Liver (tissue), 9 donors: ENCODE data around the gene ATP6V1G2. TPM values are rescaled to one million over a fixed set of nuclear protein-coding genes. Genes with fewer than 3 reads are reported as not detected.

Experiments
- DNase-seq: peaks from one replicate; pipeline ENCODE4 v3.0.0-alpha.2; 2017; ENCODE audit warnings: low spot score
- H3K27ac ChIP-seq, 2 donors: one replicate each; pipeline ENCODE4 v1.7.0; 2013; ENCODE audit warnings: inconsistent platforms in 2 of 2, low read length in 2 of 2, control low read depth in 1 of 2, low read depth in 1 of 2, mild to moderate bottlenecking in 1 of 2
- H3K27me3 ChIP-seq, 4 donors: one replicate each; pipeline versions ENCODE4 v1.6.1 to v1.7.0; 2013; ENCODE audit warnings: low read length in 3 of 4, inconsistent platforms in 1 of 4, mild to moderate bottlenecking in 1 of 4, moderate library complexity in 1 of 4; ENCODE audit not compliant: control insufficient read depth in 4 of 4, insufficient read depth in 4 of 4
- H3K36me3 ChIP-seq, 4 donors: one replicate each; pipeline versions ENCODE4 v1.6.1 to v1.7.0; 2013; ENCODE audit warnings: low read length in 3 of 4, mild to moderate bottlenecking in 3 of 4, low read depth in 1 of 4, moderate library complexity in 1 of 4; ENCODE audit not compliant: control insufficient read depth in 4 of 4, insufficient read depth in 3 of 4
- H3K4me1 ChIP-seq, 4 donors: one replicate each; pipeline versions ENCODE4 v1.6.1 to v1.7.0; 2013; ENCODE audit warnings: low read length in 3 of 4, mild to moderate bottlenecking in 3 of 4, moderate library complexity in 1 of 4; ENCODE audit not compliant: control insufficient read depth in 4 of 4, insufficient read depth in 4 of 4
- H3K4me3 ChIP-seq, 3 donors: one replicate each; pipeline versions ENCODE4 v1.6.1 to v1.7.0; 2013; ENCODE audit warnings: low read length in 3 of 3, control low read depth in 1 of 3, low read depth in 1 of 3, mild to moderate bottlenecking in 1 of 3
- H3K9ac ChIP-seq, 2 donors: one replicate each; pipeline ENCODE4 v1.7.0; 2013; ENCODE audit warnings: low read length in 2 of 2, mild to moderate bottlenecking in 2 of 2, moderate library complexity in 2 of 2, control low read depth in 1 of 2, low read depth in 1 of 2
- H3K9me3 ChIP-seq, 4 donors: one replicate each; pipeline versions ENCODE4 v1.6.1 to v1.7.0; 2013; ENCODE audit warnings: low read length in 3 of 4; ENCODE audit not compliant: control insufficient read depth in 4 of 4
- EGR1 ChIP-seq, 2 donors: IDR thresholded peaks; 2 replicates each; pipeline ENCODE4 v1.6.1; 2016 to 2018; ENCODE audit warnings: antibody characterized with exemption in 2 of 2, low read depth in 2 of 2
- FOXA1 ChIP-seq: IDR thresholded peaks from 2 replicates; pipeline ENCODE4 v1.6.1; 2016; ENCODE audit warnings: antibody characterized with exemption
- FOXA2 ChIP-seq: IDR thresholded peaks from 2 replicates; pipeline ENCODE4 v1.6.1; 2016; ENCODE audit warnings: antibody characterized with exemption
- GABPA ChIP-seq, 2 donors: IDR thresholded peaks in 1 of 2; conservative IDR thresholded peaks in 1 of 2; 2 replicates each; pipeline ENCODE4 v1.6.1; 2016; ENCODE audit warnings: antibody characterized with exemption in 2 of 2, mild to moderate bottlenecking in 1 of 2, moderate library complexity in 1 of 2
- HNF4A ChIP-seq, 2 donors: conservative IDR thresholded peaks; 2 replicates each; pipeline ENCODE4 v1.6.1; 2016; ENCODE audit warnings: antibody characterized with exemption in 2 of 2, mild to moderate bottlenecking in 2 of 2
- NR2F2 ChIP-seq: IDR thresholded peaks from 2 replicates; pipeline ENCODE4 v1.6.1; 2016; ENCODE audit warnings: antibody characterized with exemption
- RAD21 ChIP-seq, 2 donors: IDR thresholded peaks; 2 replicates each; pipeline ENCODE4 v1.6.1; 2016; ENCODE audit warnings: antibody characterized with exemption in 2 of 2, mild to moderate bottlenecking in 2 of 2
- RXRA ChIP-seq, 2 donors: IDR thresholded peaks; 2 replicates each; pipeline ENCODE4 v1.6.1; 2017 to 2018; ENCODE audit warnings: antibody characterized with exemption in 2 of 2, mild to moderate bottlenecking in 1 of 2
- TAF1 ChIP-seq: conservative IDR thresholded peaks from 2 replicates; pipeline ENCODE4 v1.6.1; 2016; ENCODE audit warnings: antibody characterized with exemption, mild to moderate bottlenecking
- YY1 ChIP-seq: IDR thresholded peaks from 2 replicates; pipeline ENCODE4 v1.6.1; 2016; ENCODE audit warnings: antibody characterized with exemption, mild to moderate bottlenecking
- WGBS: extraction: QIAGEN DNeasy Blood & Tissue Kit; methylation state at CpG from one replicate; pipeline ENCODE4 v1.1.7; 2013; 5-methylcytosine and 5-hydroxymethylcytosine counted together
- polyA plus RNA-seq, 2 donors: library from polyadenylated mRNA; stranded (reverse) in 1 of 2; unstranded in 1 of 2; fragments of 200-250 nt in 1 of 2; fragments of >200 nt in 1 of 2; fragmentation: Nextera tagmentation in 1 of 2; extraction: Ambion mirVana in 1 of 2; gene quantifications; one replicate each; pipeline versions ENCODE4 v1.2.1 to v1.2.3, GENCODE V29; 2013 to 2015
- total RNA-seq, 2 donors: library from RNA; depleted of rRNA; stranded (reverse); fragments of >200 nt; gene quantifications; one replicate each; pipeline ENCODE4 v1.2.3, GENCODE V29; 2014
- TF ChIP-seq, protein P1 (sequence below): IDR thresholded peaks from 2 replicates; pipeline ENCODE4 v1.6.1; 2016; ENCODE audit warnings: antibody characterized with exemption
- TF ChIP-seq, protein P2 (sequence below): IDR thresholded peaks from 2 replicates; pipeline ENCODE4 v1.6.1; 2016; ENCODE audit warnings: antibody characterized with exemption
- TF ChIP-seq, protein P3 (sequence below): fragments of 150-350 bp; IDR thresholded peaks from 2 replicates; pipeline ENCODE4 v1.5.1; 2017; ENCODE audit warnings: improper control_type of control experiment, low read depth, low read length; ENCODE audit not compliant: missing input control
- TF ChIP-seq, protein P4 (sequence below): IDR thresholded peaks from 2 replicates; pipeline ENCODE4 v1.6.1; 2016; ENCODE audit warnings: antibody characterized with exemption, mild to moderate bottlenecking
- TF ChIP-seq, protein P5 (sequence below): IDR thresholded peaks from 2 replicates; pipeline ENCODE4 v1.6.1; 2016; ENCODE audit warnings: antibody characterized with exemption
- donor health status: healthy.
- donor health status: healthy.
- donor health status: healthy.
- donor health status: healthy.
- donor health status: healthy.

ATP6V1G2 gene
- total and polyA plus RNA-seq, 4 donors, result 0.14 to 0.36 (median 0.26) TPM

DNA sequence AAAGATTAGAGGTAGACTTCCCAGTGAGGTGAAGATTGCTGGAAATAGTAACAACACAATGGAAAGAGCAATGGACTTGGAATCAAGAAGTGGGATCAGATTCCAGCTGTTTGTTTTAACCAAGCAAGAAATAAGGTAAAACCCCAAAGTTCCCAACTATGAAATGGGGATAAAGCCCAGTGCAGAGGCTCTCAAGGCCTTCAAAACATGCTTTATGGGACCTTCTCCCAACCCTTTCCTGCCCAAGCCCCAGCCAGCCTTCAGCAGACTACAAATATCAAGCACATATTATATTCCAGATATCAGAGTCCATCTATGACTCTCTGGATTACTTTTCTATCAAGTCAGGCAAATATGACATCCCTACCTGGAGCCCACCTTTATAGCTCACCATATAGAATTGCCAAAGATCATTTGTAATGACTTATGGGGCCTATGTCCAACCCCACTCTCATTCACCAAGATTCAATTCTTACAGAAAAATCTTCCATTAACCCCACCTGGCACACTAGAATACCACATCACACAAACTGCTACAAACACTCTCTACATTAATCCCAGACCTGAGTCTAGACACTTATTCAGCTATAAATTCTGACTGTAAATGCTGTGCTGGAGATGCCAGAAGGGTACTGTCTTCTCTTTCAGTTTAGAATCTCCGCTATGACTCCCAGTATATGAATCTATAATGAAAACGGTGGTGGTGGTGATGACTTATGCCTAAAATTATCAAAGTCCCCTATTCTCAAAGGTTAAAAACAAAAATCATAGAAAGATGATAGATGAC lies 10.7 kb downstream of the ATP6V1G2 start:
- no peaks in the 10 kb centered on the region for H3K9me3 ChIP-seq
- 71% methylated on average over 2 of the region's 2 CpGs for WGBS
- H3K4me1 ChIP-seq, result peaks cover 5 to 23% (median 21%) of the 10 kb centered on the region in 4 donors

DNA sequence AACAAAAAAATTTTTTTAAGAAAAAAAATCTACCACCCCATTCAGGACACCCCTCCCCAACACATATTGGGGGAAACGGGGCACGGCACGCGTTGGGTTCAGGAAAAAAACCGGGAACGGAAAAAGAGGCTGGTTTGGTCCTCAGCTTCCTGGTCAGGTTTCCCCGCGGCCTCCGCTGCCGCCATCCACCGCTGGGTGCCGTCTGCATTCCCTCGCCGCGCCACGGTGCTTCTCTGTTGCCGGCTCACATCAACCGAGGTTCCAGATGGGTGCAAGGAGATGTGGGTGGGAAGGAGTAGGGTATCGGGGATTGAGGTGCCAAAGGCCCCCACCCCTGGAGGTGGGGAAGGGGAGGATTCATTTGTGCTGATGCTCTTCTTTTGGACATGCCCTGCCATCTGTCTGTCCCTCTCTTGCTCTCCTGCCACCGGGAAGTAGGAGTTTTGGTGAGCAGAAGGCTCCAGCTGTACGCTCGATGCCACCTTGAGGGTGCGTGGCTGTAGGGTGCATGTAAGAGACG lies 11.8 kb downstream of the ATP6V1G2 start:
- no peak for DNase-seq
- TF ChIP-seq, protein P1, sequence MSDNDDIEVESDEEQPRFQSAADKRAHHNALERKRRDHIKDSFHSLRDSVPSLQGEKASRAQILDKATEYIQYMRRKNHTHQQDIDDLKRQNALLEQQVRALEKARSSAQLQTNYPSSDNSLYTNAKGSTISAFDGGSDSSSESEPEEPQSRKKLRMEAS, result no peak
- TF ChIP-seq, protein P2, sequence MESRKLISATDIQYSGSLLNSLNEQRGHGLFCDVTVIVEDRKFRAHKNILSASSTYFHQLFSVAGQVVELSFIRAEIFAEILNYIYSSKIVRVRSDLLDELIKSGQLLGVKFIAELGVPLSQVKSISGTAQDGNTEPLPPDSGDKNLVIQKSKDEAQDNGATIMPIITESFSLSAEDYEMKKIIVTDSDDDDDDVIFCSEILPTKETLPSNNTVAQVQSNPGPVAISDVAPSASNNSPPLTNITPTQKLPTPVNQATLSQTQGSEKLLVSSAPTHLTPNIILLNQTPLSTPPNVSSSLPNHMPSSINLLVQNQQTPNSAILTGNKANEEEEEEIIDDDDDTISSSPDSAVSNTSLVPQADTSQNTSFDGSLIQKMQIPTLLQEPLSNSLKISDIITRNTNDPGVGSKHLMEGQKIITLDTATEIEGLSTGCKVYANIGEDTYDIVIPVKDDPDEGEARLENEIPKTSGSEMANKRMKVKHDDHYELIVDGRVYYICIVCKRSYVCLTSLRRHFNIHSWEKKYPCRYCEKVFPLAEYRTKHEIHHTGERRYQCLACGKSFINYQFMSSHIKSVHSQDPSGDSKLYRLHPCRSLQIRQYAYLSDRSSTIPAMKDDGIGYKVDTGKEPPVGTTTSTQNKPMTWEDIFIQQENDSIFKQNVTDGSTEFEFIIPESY, result no peak
- TF ChIP-seq FOXA2 (no peak), GABPA (IDR thresholded peaks at IDR 0.05 in 1 of 2, conservative IDR thresholded peaks at IDR 0.05 in 1 of 2) (no peak), EGR1 (IDR thresholded peaks at IDR 0.05; ENCODE audit: low read depth in 2 of 2) (no peak), RAD21 (IDR thresholded peaks at IDR 0.05) (no peak), RXRA (IDR thresholded peaks at IDR 0.05) (no peak)
- Histone ChIP-seq H3K4me1 (peaks cover 2 to 14% (median 10%) of the 10 kb centered on the region in 4 donors), H3K36me3 (peaks cover 28 to 86% (median 72%) of the 10 kb centered on the region in 4 donors), H3K9ac (no peak overlapping the region), H3K27ac (no peak overlapping the region), H3K27me3 (no peaks in the 10 kb centered on the region), H3K9me3 (no peaks in the 10 kb centered on the region), H3K4me3 (no peak overlapping the region)
- WGBS, result 92% methylated on average over 24 of the region's 24 CpGs

More for the DNA sequence above, 10.7 kb downstream of the ATP6V1G2 start:
- Histone ChIP-seq H3K9ac (no peak overlapping the region), H3K36me3 (peaks cover 28 to 76% (median 68%) of the 10 kb centered on the region in 4 donors), H3K27ac (no peak overlapping the region), H3K27me3 (no peaks in the 10 kb centered on the region), H3K4me3 (no peak overlapping the region)
- DNase-seq, result no peak
- no peak for TF ChIP-seq HNF4A (conservative IDR thresholded peaks at IDR 0.05)
- TF ChIP-seq, protein P3, sequence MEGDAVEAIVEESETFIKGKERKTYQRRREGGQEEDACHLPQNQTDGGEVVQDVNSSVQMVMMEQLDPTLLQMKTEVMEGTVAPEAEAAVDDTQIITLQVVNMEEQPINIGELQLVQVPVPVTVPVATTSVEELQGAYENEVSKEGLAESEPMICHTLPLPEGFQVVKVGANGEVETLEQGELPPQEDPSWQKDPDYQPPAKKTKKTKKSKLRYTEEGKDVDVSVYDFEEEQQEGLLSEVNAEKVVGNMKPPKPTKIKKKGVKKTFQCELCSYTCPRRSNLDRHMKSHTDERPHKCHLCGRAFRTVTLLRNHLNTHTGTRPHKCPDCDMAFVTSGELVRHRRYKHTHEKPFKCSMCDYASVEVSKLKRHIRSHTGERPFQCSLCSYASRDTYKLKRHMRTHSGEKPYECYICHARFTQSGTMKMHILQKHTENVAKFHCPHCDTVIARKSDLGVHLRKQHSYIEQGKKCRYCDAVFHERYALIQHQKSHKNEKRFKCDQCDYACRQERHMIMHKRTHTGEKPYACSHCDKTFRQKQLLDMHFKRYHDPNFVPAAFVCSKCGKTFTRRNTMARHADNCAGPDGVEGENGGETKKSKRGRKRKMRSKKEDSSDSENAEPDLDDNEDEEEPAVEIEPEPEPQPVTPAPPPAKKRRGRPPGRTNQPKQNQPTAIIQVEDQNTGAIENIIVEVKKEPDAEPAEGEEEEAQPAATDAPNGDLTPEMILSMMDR, result no peak

DNA sequence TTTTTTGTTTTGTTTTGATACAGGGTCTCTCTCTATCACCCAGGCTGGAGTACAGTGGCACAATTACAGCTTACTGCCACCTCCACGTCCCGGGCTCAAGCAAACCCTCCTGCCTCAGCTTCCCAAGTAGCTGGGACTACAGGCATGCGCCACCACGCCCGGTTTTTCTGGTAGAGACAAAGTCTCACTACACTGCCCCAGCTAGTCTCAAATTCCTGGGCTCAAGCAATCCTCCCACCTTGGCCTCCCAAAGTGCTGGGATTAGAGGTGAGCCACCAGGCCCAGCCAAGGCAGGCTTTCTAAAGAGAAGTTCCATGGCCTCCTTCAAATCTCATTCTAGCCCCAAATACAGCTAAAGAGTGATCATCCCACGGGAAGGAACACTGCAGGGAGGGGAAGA lies 12.4 kb downstream of the ATP6V1G2 start:
- H3K36me3 ChIP-seq, result peaks cover 28 to 81% (median 68%) of the 10 kb centered on the region in 4 donors
- H3K27me3 ChIP-seq, result no peaks in the 10 kb centered on the region
- H3K4me3 ChIP-seq, result no peak overlapping the region
- no peaks in the 10 kb centered on the region for H3K9me3 ChIP-seq
- 91% methylated on average over 6 of the region's 6 CpGs for WGBS
- no peak for DNase-seq
- no peak overlapping the region for H3K9ac ChIP-seq
- H3K27ac ChIP-seq, result no peak overlapping the region
- H3K4me1 ChIP-seq, result peaks cover 2 to 9% (median 6%) of the 10 kb centered on the region in 4 donors
- no peak for TF ChIP-seq HNF4A (conservative IDR thresholded peaks at IDR 0.05)
- TF ChIP-seq YY1, result no peak
- no peak for TF ChIP-seq RXRA (IDR thresholded peaks at IDR 0.05)
- TF ChIP-seq, protein P1, result no peak
- TF ChIP-seq NR2F2, result no peak
- TF ChIP-seq, protein P4, sequence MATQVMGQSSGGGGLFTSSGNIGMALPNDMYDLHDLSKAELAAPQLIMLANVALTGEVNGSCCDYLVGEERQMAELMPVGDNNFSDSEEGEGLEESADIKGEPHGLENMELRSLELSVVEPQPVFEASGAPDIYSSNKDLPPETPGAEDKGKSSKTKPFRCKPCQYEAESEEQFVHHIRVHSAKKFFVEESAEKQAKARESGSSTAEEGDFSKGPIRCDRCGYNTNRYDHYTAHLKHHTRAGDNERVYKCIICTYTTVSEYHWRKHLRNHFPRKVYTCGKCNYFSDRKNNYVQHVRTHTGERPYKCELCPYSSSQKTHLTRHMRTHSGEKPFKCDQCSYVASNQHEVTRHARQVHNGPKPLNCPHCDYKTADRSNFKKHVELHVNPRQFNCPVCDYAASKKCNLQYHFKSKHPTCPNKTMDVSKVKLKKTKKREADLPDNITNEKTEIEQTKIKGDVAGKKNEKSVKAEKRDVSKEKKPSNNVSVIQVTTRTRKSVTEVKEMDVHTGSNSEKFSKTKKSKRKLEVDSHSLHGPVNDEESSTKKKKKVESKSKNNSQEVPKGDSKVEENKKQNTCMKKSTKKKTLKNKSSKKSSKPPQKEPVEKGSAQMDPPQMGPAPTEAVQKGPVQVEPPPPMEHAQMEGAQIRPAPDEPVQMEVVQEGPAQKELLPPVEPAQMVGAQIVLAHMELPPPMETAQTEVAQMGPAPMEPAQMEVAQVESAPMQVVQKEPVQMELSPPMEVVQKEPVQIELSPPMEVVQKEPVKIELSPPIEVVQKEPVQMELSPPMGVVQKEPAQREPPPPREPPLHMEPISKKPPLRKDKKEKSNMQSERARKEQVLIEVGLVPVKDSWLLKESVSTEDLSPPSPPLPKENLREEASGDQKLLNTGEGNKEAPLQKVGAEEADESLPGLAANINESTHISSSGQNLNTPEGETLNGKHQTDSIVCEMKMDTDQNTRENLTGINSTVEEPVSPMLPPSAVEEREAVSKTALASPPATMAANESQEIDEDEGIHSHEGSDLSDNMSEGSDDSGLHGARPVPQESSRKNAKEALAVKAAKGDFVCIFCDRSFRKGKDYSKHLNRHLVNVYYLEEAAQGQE, result no peak
- TF ChIP-seq, protein P5, sequence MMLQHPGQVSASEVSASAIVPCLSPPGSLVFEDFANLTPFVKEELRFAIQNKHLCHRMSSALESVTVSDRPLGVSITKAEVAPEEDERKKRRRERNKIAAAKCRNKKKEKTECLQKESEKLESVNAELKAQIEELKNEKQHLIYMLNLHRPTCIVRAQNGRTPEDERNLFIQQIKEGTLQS, result no peak
- TF ChIP-seq TAF1, result no peak
- TF ChIP-seq EGR1 (IDR thresholded peaks at IDR 0.05; ENCODE audit: low read depth in 2 of 2), result no peak
- TF ChIP-seq FOXA1, result no peak
